HG02973 (cell line): Measurements from ENCODE around the gene ANKRD13A.
"Not testable (repeated sequence)": the region's sequence is repeated elsewhere in the genome, so short reads cannot be mapped to it uniquely, and the experiment has no call there.

Experiments used
- ATAC-seq: cut with Tn5 transposase; IDR thresholded peaks from one replicate; pipeline ENCODE4 v1.9.1; 2021; ENCODE audit warnings: moderate library complexity; ENCODE audit not compliant: unreplicated experiment

Gene ANKRD13A

GRCh38 chr12:109983432-109984142 lies 15.6 kb upstream of the ANKRD13A start:
- no peak for ATAC-seq

GRCh38 chr12:109986236-109986635 lies 13.0 kb upstream of the ANKRD13A start:
- not testable (repeated sequence) for ATAC-seq

GRCh38 chr12:109987615-109988014 lies 11.6 kb upstream of the ANKRD13A start:
- no peak for ATAC-seq

- no peak for ATAC-seq
Measured at GRCh38 chr12:109988274-109988673, 11.0 kb upstream of the ANKRD13A start.

GRCh38 chr12:109988903-109989302 lies 10.3 kb upstream of the ANKRD13A start:
- ATAC-seq: no peak

- ATAC-seq: no peak
Measured at GRCh38 chr12:109989380-109989779, 9.8 kb upstream of the ANKRD13A start.

- no peak for ATAC-seq
Measured at GRCh38 chr12:109991586-109991985, 7.6 kb upstream of the ANKRD13A start.

- ATAC-seq: no peak
Measured at GRCh38 chr12:109993091-109993490, 6.1 kb upstream of the ANKRD13A start.

- no peak for ATAC-seq
Measured at GRCh38 chr12:109994401-109995175, 4.6 kb upstream of the ANKRD13A start.

GRCh38 chr12:109995361-109995685 lies 3.9 kb upstream of the ANKRD13A start:
- ATAC-seq: no peak

- peak; percentile 55 for ATAC-seq
Measured at GRCh38 chr12:109995686-109996482, 3.3 kb upstream of the ANKRD13A start, which contains the start of gene GIT2. TSS of gene GIT2 (minus strand) at chr12:109996368. CDS start at chr12:109996224, 144 bp downstream.

- ATAC-seq: no peak
Measured at GRCh38 chr12:109996483-109996853, 2.8 kb upstream of the ANKRD13A start.

- no peak for ATAC-seq
Measured at GRCh38 chr12:109997393-109997792, 1.8 kb upstream of the ANKRD13A start.

GRCh38 chr12:109998241-109998903 lies 858 bp upstream of the ANKRD13A start:
- ATAC-seq: no peak

GRCh38 chr12:109999649-109999971 lies 380 bp downstream of the ANKRD13A start:
- ATAC-seq: no peak

- no peak for ATAC-seq
Measured at GRCh38 chr12:109999983-110000505, 814 bp downstream of the ANKRD13A start.

- ATAC-seq: no peak
Measured at GRCh38 chr12:110001596-110001995, 2.4 kb downstream of the ANKRD13A start.

GRCh38 chr12:110002676-110003515 lies 3.7 kb downstream of the ANKRD13A start:
- no peak for ATAC-seq

- peak; percentile 49 for ATAC-seq
Measured at GRCh38 chr12:110004598-110004997, 5.4 kb downstream of the ANKRD13A start.
